ENCODE measurements around the gene KIF3C. TPM values are rescaled to one million over a fixed set of nuclear protein-coding genes. Genes with fewer than 3 reads are reported as not detected.
A peak's percentile ranks its signal among the peaks of the same experiment; 100 is the strongest.

KIF3C gene
- total RNA-seq, 1 donor from 2014 or later: 7.4 TPM

GRCh38 chr2:25879133-25879730 is 103.1 kb downstream of the KIF3C start:
- no peak for DNase-seq (ENCODE audit: low spot score)

- DNase-seq (ENCODE audit: low spot score): peak; percentile 99
These were observed 103.8 kb downstream of the KIF3C start, which contains the start of gene ASXL2 for GRCh38 chr2:25878361-25879132. Gene ASXL2, minus strand, starts transcription at chr2:25878487. Its CDS starts 265 bp downstream, at chr2:25878222.

- DNase-seq (ENCODE audit: low spot score): no peak
These were observed 104.6 kb downstream of the KIF3C start for GRCh38 chr2:25877431-25878360.

Other genes with a start within 250 kb of the KIF3C start
- gene ASXL2, start 104.0 kb downstream of the KIF3C start, total RNA-seq: 36.6 TPM
- 118 TPM for gene RAB10, start 51.6 kb upstream of the KIF3C start, total RNA-seq
- gene GAREM2, start 190.6 kb upstream of the KIF3C start, total RNA-seq: 6.8 TPM

All from mesenteric fat pad (tissue), 1 donor.